GM11168 (cell line): ENCODE results near the gene METTL6.
"Not testable (repeated sequence)": the region's sequence is repeated elsewhere in the genome, so short reads cannot be mapped to it uniquely, and the experiment has no call there.

Experiments
- in situ Hi-C: fragments of 300-500 bp; cut with MboI; formaldehyde crosslinking; loops from one replicate; pipeline ENCODE4 v1.12.0; 2022; ENCODE audit warnings: low sequenced_read_pairs; ENCODE audit not compliant: unreplicated experiment

Gene METTL6

DNA sequence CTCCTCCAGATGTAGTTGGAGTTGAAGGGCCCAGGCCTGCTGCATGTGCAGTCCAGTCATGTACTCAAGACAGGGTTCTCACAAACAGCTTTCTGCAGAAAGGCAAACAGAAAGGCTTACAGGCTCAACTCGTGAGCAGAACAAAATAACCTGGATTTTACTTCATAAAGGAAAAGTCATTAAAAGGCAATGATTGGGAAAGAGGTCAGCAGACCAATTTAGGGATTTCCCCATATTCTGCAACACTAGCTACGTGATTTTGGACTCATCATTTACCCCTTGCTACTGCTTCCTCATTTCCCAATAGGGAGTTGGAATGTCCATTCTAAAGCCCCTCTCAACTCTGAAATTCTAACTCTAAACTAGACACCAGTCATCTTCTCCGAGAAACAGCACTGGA lies 18.1 kb downstream of the METTL6 start:
- in situ Hi-C loops: loop anchor here (25.0 kb wide), 1 partner anchor 297 kb away; no protein-coding TSS in a partner anchor

DNA sequence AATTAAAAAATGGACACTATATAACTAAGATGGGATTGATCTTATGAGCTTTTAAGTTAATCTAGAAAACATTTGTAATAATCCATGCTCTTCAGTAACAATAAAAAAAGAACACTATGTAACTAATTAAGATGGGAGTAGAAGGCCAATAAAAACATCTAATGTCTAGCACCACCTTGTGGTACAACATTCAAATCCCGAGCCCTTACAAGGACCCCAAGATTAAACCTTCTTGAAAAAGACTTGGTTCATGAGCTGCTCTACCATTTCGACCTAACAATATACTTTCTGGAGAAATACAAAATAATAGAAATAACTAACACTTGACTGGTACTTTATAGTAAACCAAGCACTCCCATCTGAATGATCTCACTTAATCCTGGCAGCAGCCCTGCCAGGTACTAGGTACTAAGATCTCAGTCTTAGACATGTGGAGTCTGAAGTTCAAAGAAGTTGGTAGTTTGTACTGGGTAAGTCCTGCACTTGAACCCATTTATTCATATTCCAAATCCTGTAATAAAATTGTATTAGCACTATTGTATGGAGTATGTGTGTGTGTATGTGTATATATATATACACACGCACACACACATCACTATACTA lies 21.8 kb downstream of the METTL6 start:
- in situ Hi-C loops: loop anchor here (25.0 kb wide), 1 partner anchor 293 kb away; no protein-coding TSS in a partner anchor

DNA sequence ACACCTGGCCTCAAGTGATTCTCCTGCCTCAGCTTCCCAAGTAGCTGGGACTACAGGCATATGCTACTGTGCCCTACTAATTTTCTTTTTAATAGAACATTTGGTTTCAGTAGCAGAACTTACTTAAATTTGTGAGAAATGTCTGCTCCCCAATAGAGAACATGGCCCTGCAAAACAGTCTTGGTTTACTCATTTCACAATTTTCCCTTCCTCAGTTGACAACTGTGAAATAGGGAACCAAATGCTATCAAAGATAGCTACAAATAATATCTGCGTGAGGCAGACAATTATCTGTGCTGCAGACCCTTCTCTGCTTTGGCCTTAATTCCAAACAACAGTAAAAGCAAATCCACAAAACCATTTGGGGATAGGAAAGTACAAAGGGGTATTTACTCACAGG lies 22.6 kb downstream of the METTL6 start:
- in situ Hi-C loops: loop anchor here (25.0 kb wide), 1 partner anchor 292 kb away; no protein-coding TSS in a partner anchor

DNA sequence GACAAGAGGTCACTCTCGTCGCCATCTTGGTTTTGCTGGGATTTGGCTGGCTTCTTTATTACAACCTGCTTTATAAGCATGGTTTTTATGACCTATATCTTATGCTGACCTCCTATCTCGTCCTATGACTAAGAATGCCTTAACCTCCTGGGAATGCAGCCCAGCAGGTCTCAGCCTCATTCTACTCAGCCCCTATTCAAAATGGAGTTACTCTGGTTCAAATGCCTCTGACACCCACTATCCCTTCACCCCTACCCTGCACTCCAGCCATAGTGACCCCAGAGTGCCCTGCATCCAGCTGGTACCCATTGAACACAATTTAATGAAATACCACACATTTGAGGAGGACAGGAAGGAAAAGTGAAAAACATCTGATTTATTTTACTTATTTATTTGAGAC lies 23.4 kb downstream of the METTL6 start:
- in situ Hi-C loops: loop anchor here (25.0 kb wide), 1 partner anchor 292 kb away; no protein-coding TSS in a partner anchor

DNA sequence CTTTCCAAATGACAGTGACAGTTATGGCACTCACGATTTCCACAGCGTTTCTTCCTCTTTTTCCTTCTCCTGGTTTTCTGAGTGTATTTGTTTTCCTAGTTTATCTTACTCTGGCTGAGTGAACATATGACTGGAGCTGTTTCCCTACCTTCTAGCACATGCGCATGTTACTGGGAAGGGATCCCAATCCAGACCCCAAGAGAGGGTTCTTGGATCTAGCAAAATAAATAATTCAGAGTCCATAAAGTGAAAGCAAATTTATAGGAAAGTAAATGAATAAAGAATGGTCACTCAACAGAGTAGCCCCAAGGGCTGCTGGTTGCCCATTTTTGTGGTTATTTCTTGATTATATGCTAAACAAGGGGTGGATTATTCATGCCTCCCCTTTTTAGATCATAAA lies 23.8 kb downstream of the METTL6 start:
- in situ Hi-C loops: loop anchor here (25.0 kb wide), 1 partner anchor 291 kb away; no protein-coding TSS in a partner anchor

DNA sequence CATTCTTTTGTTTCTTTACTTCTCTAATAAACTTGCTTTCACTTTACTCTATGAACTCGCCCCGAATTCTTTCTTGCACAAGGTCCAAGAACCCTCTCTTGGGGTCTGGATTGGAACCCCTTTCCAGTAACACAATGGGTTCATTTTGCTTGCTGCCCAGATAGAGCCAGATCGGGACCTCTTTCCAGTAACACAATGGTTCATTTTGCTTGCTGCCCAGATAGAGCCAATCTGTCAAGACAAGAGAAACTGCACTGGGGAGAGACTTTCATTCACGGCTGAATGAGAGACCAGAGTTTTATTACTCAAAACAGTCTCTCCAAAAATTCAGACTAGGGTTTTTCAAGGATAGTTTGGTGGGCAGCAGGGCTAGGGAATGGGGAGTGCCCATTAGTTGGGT lies 25.4 kb downstream of the METTL6 start:
- in situ Hi-C loops: loop anchor here (25.0 kb wide), 1 partner anchor 290 kb away; no protein-coding TSS in a partner anchor

DNA sequence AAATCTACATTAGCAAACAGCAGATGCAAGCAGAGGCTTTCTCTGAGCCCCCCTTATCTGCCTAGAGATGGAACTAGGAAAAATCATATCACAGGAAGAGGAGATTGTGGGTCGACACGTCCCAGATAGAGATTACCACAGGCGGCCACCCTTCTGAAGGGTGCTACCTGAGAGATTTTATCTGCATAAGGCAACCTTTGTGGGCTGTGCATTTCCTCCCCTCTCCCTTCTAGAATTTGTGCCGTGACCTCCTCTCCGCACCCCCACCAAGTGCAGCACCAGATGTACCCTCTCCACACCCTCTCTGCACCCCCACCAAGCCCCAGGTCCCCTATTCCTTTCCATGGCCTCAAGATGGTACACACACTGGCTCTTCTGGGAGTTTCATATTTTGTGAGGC lies 27.4 kb downstream of the METTL6 start:
- in situ Hi-C loops: loop anchor here (25.0 kb wide), 1 partner anchor 288 kb away; no protein-coding TSS in a partner anchor

DNA sequence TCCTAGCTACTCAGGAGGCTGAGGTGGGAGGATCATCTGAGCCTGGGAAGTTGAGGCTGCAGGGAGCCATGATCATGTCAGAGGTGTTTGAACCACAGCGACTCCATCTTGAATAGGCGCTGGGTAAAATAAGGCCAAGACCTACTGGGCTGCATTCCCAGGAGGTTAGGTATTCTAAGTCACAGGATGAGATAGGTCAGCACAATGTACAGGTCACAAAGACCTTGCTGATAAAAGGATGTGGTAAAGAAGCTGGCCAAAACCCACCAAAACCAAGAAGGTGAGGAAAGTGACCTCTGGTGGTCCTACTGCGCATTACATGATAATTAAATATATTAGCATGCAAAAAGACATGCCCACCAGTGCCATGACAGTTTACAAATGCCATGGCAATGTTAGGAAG lies 28.6 kb downstream of the METTL6 start:
- in situ Hi-C loops: not testable (repeated sequence)

DNA sequence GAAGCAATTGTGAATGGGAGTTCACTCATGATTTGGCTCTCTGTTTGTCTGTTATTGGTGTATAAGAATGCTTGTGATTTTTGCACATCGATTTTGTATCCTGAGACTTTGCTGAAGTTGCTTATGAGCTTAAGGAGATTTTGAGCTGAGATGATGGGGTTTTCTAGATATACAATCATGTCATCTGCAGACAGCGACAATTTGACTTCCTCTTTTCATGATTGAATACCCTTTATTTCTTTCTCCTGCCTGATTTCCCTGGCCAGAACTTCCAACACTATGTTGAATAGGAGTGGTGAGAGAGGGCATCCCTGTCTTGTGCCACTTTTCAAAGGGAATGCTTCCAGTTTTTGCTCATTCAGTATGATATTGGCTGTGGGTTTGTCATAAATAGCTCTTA lies 34.1 kb downstream of the METTL6 start:
- in situ Hi-C loops: not testable (repeated sequence)

DNA sequence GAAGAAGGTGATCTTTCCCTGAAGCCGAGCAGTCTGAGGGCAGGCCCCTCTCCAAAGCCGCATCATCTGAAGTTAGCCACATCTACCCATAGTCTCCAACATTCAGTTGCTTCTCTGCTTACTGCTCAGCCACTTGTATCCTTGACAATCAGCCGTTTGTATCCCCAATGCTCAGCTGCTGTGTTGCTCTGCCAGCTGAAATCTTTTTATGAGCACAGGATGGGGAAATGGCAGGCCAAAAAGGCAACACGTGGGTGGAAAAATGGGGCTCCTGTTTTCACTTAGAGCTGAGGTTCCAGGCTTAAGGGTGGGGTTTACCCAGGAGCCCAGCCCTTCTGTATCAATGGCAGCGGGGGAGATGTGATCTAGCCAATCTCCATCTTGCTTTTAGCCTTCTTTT lies 36.3 kb downstream of the METTL6 start:
- in situ Hi-C loops: no loop called here

DNA sequence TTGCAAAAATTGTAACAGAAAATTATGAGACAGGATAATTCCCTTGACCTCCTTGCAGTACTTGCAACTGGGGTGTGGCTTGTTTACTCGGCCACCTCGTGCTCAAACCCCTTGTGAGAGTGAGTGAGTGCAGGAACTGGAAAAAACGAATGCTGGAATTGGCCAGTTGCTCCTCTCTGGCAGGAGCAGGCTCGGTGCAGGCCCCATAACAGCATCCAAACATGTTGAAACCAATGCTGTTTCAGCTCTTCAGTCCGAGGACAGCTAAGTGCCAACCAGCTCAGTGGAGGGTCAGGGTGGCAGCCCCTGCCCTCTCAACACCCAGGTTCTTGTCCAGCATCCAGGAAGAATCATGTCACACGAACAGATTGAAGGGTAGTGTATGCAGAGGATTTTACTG lies 36.9 kb downstream of the METTL6 start:
- in situ Hi-C loops: no loop called here

DNA sequence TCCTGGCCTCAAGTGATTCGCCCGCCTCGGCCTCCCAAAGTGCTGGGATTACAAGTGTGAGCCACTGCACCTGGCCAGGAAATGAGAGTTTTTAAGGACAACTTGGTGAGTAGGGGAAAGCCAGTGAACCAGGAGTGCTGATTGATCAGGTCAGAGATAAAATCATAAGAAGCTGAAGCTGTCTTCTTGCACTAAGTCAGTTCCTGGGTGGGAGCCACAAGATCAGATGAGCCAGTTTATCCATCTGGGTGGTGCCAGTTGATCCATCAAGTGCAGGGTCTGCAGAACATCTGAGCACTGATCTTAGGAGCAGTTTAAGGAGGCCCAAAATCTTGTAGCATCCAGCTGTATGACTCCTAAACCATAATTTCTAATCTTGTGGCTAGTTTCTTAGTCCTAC lies 39.0 kb downstream of the METTL6 start:
- in situ Hi-C loops: not testable (repeated sequence)

DNA sequence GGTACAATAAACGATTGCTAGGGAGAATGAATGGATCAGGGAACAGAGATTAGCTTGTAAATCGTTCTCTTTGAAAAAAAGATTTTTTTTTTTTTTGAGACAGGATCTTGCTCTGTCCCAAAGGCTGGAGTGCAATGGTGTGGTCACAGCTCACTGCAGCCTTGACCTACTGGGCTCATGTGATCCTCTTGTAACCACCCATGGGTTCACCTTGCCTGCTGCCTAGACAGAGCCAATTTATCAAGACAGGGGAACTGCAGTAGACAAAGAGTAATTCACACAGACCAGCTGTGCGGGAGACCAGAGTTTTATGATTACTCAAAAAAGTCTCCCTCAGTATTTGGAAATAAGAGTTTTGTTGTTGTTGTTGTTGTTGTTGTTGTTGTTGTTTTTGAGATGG lies 39.6 kb downstream of the METTL6 start:
- in situ Hi-C loops: no loop called here

DNA sequence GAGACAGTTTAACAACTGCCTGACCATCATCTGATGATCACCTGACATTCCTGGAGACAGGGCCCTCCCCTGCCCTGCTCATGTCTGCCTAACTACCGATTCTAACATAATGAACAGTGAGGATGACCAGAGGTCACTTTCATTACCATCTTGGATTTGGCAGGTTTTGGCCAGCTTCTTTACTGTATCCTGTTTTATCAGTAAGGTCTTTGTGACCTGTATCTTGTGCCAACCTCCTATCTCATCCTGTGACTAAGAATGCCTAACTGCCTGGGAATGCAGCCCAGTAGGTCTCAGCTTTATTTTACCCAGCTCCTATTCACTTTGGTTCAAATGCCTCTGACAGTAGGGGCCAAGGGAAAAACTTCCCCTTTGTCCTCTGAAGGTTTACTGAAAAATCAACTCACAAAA lies 40.2 kb downstream of the METTL6 start:
- in situ Hi-C loops: no loop called here

DNA sequence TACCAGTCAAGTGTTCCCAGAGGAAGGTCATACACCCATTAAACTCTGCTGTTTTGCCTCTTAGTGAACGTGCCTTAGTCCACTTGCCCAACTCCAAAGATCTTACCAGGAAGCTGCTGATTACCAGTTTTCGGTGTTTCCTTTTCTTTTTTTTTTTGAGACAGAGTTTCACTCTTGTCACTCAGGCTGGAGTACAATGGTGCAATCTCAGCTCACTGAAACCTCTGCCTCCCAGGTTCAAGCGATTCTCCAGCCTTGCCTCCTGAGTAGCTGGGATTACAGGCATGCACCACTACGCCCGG lies 40.7 kb downstream of the METTL6 start:
- in situ Hi-C loops: not testable (repeated sequence)

DNA sequence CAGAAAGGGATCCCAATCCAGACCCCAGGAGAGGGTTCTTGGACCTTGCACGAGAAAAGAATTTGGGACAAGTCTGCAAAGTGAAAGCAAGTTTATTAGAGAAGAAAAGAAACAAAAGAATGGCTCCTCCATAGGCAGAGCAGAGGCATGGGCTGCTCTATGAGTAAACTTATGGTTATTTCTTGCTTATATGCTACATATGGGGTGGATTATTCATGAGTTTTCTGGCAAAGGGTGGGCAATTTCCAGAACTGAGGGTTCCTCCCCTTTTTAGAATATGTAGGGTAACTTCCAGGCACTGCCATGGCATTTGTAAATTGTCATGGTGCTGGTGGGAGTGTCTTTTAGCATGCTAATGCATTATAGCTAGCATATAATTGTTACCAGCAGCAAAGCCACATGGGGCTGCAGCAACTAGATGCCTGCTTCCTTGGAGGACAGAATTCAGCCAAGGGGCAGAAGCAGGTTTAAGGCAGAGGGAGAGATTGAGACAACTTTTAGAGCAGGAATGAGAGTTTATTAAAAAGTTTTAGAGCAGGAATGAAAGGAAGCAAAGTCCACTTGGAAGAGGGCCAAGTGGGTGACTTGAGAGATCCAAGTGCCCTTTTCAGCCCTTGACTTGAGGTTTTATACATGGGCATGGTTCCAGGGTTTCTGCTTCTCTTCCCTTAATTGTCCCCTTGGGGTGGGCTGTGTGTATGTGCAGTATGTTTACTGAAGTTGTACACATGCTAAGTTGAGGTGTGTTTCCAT lies 41.3 kb downstream of the METTL6 start:
- in situ Hi-C loops: no loop called here

DNA sequence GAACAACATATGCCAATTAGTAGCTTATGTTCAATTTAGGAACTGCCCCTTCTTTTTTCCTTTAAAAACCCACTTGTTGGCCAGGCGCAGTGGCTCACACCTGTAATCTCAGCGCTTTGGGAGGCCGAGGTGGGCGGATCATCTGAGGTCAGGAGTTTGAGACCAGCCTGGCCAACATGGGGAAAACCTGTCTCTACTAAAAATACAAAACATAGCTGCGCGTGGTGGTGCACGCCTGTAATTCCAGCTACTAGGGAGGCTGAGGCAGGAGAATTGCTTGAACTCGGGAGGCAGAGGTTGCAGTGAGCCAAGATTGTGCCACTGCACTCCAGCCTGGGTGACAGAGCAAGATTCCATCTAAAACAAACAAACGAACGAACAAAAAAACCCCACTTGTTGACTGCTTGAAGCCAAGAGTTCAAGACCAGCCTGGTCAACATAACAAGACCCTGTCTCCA lies 42.1 kb downstream of the METTL6 start:
- in situ Hi-C loops: not testable (repeated sequence)

DNA sequence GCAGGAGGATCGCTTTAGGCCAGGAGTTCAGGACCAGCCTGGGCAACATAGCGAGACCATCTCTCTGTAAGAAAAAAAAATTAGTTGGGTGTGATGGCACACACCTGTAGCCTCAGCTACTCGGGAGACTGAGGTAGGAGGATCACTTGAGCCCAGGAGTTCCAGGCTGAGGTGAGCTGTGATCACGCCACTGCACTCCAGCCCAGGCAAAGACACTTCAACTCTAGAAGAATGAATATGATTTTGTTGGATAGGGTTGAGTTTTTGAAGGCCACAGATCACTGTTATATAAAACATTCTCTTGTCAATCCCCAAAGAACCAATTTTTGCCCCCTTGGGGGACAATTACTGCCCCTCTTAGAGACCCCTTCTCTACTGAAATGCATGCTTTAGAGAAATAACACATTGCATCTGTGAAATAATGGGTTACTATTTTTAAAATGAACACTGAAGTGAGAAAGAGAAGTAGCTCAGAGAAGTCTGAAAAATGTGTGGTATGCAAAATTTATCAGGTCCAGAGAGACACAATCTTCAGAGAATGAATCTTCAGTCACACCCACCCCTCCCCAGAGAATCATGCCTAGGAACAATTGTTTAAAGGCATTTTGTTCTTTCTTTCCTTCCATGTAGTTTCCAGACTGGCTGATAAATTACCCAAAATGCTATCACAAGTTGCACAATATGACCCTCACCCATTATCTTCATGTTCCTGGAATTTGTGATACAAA lies 42.7 kb downstream of the METTL6 start:
- in situ Hi-C loops: loop anchor here (5.0 kb wide), 1 partner anchor 117 kb away; no protein-coding TSS in a partner anchor

DNA sequence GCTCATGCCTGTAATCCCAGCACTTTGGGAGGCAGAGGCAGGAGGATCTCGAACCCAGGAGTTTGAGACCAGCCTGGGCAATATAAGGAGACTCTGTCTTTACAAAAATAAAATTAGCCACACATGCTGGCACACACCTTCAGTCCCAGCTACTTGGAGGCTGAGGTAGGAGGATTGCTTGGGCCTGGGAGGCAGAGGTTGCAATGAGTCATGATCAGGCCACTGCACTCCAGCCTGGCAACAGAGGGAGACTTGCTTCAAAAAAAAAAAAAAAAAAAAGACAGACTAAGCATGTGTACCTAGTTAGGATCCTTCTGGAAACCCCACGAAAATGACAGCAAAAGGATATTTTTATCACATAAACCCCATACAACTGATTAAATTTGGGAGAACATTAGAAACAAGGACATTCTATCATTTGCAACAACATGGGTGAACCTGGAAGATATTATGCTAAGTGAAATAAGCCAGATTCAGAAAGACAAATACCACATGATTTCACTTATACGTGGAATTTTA lies 44.9 kb downstream of the METTL6 start:
- in situ Hi-C loops: loop anchor here (5.0 kb wide), 1 partner anchor 115 kb away; no protein-coding TSS in a partner anchor
